Activated CD8-positive, alpha-beta memory T cell treated with anti-CD3 and anti-CD28 coated beads for 36 hours (primary cell): ENCODE measurements around the gene AUP1. TPM values are rescaled to one million over a fixed set of nuclear protein-coding genes. Genes with fewer than 3 reads are reported as not detected.

Experiments used
- CTCF ChIA-PET: fragments of 350-600 bp; sonication (Branson Sonifier 250); formaldehyde crosslinking; loops from one replicate; lab custom pipeline; 2021; ENCODE audit warnings: antibody characterized with exemption; lab: Charles Lee
- POLR2A ChIA-PET: fragments of 350-600 bp; sonication (Branson Sonifier 250); formaldehyde crosslinking; loops from one replicate; lab custom pipeline; 2021; ENCODE audit warnings: antibody characterized with exemption; lab: Charles Lee
- total RNA-seq, 2 experiments: library from RNA; stranded (reverse); gene quantifications; one replicate each; pipeline ENCODE4 v1.2.3, GENCODE V29; 2021

The AUP1 gene
- total RNA-seq, 2 experiments from 2014 or later, result 200 to 208 TPM

GRCh38 chr2:74546004-74546403 lies 16.5 kb upstream of the AUP1 start:
- CTCF ChIA-PET, result no interaction called here
- POLR2A ChIA-PET, result no interaction called here

GRCh38 chr2:74544634-74545033 lies 15.1 kb upstream of the AUP1 start:
- CTCF ChIA-PET, result no interaction called here
- POLR2A ChIA-PET, result no interaction called here

GRCh38 chr2:74542978-74543377 lies 13.5 kb upstream of the AUP1 start:
- ChIA-PET CTCF (interaction anchor here (0.7 kb wide), 1 partner anchor 269 kb away, joined by 3 read pairs; no protein-coding TSS in a partner anchor), POLR2A (interaction anchor here (0.7 kb wide), 1 partner anchor 28 kb away, joined by 3 read pairs; no protein-coding TSS in a partner anchor)

- CTCF ChIA-PET, result no interaction called here
- POLR2A ChIA-PET, result no interaction called here
Measured at GRCh38 chr2:74540291-74540690, 10.8 kb upstream of the AUP1 start.

GRCh38 chr2:74538881-74539339 lies 9.4 kb upstream of the AUP1 start:
- CTCF ChIA-PET, result interaction anchor here (1.0 to 1.2 kb wide), 2 partner anchors 19 to 164 kb away, joined by 3 to 4 read pairs; no protein-coding TSS in a partner anchor
- POLR2A ChIA-PET, result no interaction called here

GRCh38 chr2:74537140-74537539 lies 7.6 kb upstream of the AUP1 start:
- POLR2A ChIA-PET, result no interaction called here
- CTCF ChIA-PET, result no interaction called here

- ChIA-PET POLR2A (no interaction called here), CTCF (no interaction called here)
Measured at GRCh38 chr2:74536166-74536950, 6.9 kb upstream of the AUP1 start.

GRCh38 chr2:74535440-74535965 lies 6.0 kb upstream of the AUP1 start:
- POLR2A ChIA-PET, result no interaction called here
- CTCF ChIA-PET, result no interaction called here

GRCh38 chr2:74534411-74534810 lies 4.9 kb upstream of the AUP1 start:
- POLR2A ChIA-PET, result no interaction called here
- CTCF ChIA-PET, result interaction anchor here (1.3 kb wide), 1 partner anchor 14 kb away, joined by 3 read pairs; no protein-coding TSS in a partner anchor

- POLR2A ChIA-PET, result no interaction called here
Measured at GRCh38 chr2:74533464-74533863, 4.0 kb upstream of the AUP1 start.

GRCh38 chr2:74532222-74532621 lies 2.7 kb upstream of the AUP1 start:
- POLR2A ChIA-PET, result interaction anchor here (0.9 to 1.2 kb wide), 2 partner anchors 17 to 50 kb away, joined by 3 to 8 read pairs; partner anchors contain the start of gene CCDC142
- CTCF ChIA-PET, result interaction anchor here (0.8 to 4.1 kb wide), 7 partner anchors 19 to 140 kb away, joined by 3 to 20 read pairs (median 5); partner anchors contain the start of genes CCDC142, PCGF1 and TTC31

More at GRCh38 chr2:74533464-74533863, 4.0 kb upstream of the AUP1 start:
- CTCF ChIA-PET, result interaction anchor here (1.1 to 1.5 kb wide), 4 partner anchors 13 to 142 kb away, joined by 3 to 5 read pairs (median 4); partner anchors contain the start of gene PCGF1

GRCh38 chr2:74531666-74532065 lies 2.2 kb upstream of the AUP1 start:
- CTCF ChIA-PET, result interaction anchor here (0.8 to 4.1 kb wide), 5 partner anchors 10 to 55 kb away, joined by 3 to 20 read pairs (median 5); partner anchors contain the start of genes CCDC142 and TTC31
- POLR2A ChIA-PET, result interaction anchor here (0.6 to 1.2 kb wide), 4 partner anchors 16 to 73 kb away, joined by 3 to 8 read pairs (median 4); partner anchors contain the start of genes CCDC142 and WBP1

- CTCF ChIA-PET, result interaction anchor here (0.8 to 4.1 kb wide), 7 partner anchors 8 to 74 kb away, joined by 3 to 20 read pairs (median 7); partner anchors contain the start of genes CCDC142, LBX2, MRPL53 and TTC31
- POLR2A ChIA-PET, result interaction anchor here (0.5 to 1.7 kb wide), 11 partner anchors 15 to 331 kb away, joined by 3 to 10 read pairs (median 6); partner anchors contain the start of gene WBP1
Measured at GRCh38 chr2:74530239-74531187, 1.0 kb upstream of the AUP1 start.

GRCh38 chr2:74528600-74529356 lies 728 bp downstream of the AUP1 start:
- CTCF ChIA-PET, result interaction anchor here (1.3 to 4.1 kb wide), 7 partner anchors 9 to 69 kb away, joined by 3 to 20 read pairs (median 7); partner anchors contain the start of genes CCDC142, LBX2, MRPL53 and TTC31

GRCh38 chr2:74527741-74528140 lies 1.8 kb downstream of the AUP1 start:
- POLR2A ChIA-PET, result no interaction called here
- CTCF ChIA-PET, result interaction anchor here (0.8 to 1.5 kb wide), 2 partner anchors 18 to 61 kb away, joined by 3 read pairs; no protein-coding TSS in a partner anchor

More at GRCh38 chr2:74528600-74529356, 728 bp downstream of the AUP1 start:
- POLR2A ChIA-PET, result interaction anchor here (0.6 to 1.5 kb wide), 6 partner anchors 14 to 72 kb away, joined by 3 to 7 read pairs (median 4); partner anchors contain the start of genes LBX2, MRPL53, TLX2 and WBP1

GRCh38 chr2:74526649-74527230 lies 2.8 kb downstream of the AUP1 start:
- ChIA-PET CTCF (interaction anchor here (0.5 to 1.4 kb wide), 3 partner anchors 45 to 314 kb away, joined by 3 to 4 read pairs (median 4); no protein-coding TSS in a partner anchor), POLR2A (no interaction called here)
